Activated naive CD4-positive, alpha-beta T cell treated with anti-CD3 and anti-CD28 coated beads for 36 hours (primary cell): Measurements from ENCODE around the gene MAN1C1. TPM values are rescaled to one million over a fixed set of nuclear protein-coding genes. Genes with fewer than 3 reads are reported as not detected.

Experiments used
- CTCF ChIA-PET: fragments of 350-600 bp; sonication (Branson Sonifier 250); formaldehyde crosslinking; loops from one replicate; lab custom pipeline; 2021; ENCODE audit warnings: antibody characterized with exemption; lab: Charles Lee
- DNase-seq: peaks from one replicate; pipeline ENCODE4 v3.0.0-alpha.2; 2020
- H3K27ac Mint-ChIP-seq: one replicate; pipeline ENCODE4 v1.8.0; 2021; ENCODE audit warnings: mild to moderate bottlenecking, mixed read lengths
- H3K27me3 Mint-ChIP-seq: one replicate; pipeline ENCODE4 v1.8.0; 2021; ENCODE audit warnings: low read depth, mixed read lengths
- H3K36me3 Mint-ChIP-seq: one replicate; pipeline ENCODE4 v1.8.0; 2021; ENCODE audit warnings: low read depth, mixed read lengths
- H3K4me1 Mint-ChIP-seq: one replicate; pipeline ENCODE4 v1.8.0; 2021; ENCODE audit warnings: low read depth, mixed read lengths
- H3K4me3 Mint-ChIP-seq: one replicate; pipeline ENCODE4 v1.8.0; 2021; ENCODE audit warnings: mild to moderate bottlenecking, moderate library complexity, mixed read lengths
- H3K9me3 Mint-ChIP-seq: one replicate; pipeline ENCODE4 v1.8.0; 2021; ENCODE audit warnings: mixed read lengths
- intact Hi-C: fragments of 100-400 bp; cut with micrococcal nuclease; formaldehyde crosslinking; loops from one replicate; pipeline ENCODE4 v1.15.1; 2023
- total RNA-seq, 2 experiments: library from RNA; stranded (reverse); gene quantifications; one replicate each; pipeline ENCODE4 v1.2.3, GENCODE V29; 2021

Gene MAN1C1
- total RNA-seq, 2 experiments from 2014 or later = 4.9 to 6.3 TPM

DNA sequence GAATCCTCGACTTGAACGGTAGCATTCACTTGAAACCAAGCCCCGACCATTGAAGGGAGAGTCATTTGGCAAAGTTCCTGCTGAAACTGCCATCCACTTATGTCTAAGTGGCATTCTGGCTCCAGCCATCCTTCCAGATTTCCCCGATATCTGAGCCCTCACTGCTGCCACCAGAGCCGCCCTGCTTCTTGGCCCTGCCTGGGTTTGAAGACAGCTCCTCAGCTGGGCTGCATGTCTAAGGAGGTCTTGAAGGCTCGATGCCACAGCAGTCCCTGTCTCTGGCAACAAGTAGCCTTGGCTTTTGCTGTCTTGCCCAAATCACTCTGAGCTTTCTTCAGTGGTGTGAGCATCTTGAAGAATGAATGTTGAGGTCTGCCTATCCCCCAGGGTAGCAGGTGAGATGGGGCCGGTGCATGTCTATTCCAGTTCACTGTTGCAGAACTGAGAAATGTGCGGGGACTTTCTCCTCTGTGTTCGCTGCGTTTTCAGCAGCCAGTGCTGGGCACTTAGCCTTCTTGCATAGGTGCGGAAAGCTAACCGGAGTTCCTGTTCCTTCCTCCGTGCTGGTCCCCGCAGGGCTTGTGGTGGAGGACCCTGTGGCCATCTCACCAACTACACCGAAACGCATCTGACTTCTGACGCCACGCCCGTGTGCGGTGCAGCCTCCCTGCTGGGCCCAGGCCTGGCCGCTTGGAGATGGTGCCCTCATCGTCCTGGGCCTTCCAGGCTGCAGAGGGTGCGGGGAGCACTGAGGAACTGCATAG is 29.2 kb downstream of the MAN1C1 start:
- H3K9me3 Mint-ChIP-seq = no peaks in the 10 kb centered on the region
- CTCF ChIA-PET = interaction anchor here (0.5 to 3.8 kb wide), 6 partner anchors 10 to 161 kb away, joined by 3 to 24 read pairs (median 4); no protein-coding TSS in a partner anchor

DNA sequence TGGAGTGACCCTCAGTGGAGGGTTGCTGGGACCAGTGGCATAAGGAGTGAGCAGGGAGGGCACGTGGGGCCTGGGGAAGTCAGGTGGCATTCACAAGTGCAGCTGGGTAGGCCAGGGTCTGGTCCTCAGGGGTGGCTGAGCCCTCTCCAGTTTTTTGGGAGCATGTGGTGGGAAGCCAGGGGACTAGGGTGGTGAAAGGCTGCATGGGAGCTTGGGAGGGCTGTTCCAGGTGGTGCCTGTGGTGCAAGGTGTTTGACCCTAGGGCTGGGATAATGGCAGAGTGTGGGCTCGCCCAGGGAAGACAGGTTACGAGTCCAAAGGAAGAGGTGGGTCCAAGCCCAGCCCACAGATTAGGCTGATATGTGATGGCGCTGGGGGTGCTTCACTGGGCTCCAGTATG is 30.5 kb downstream of the MAN1C1 start:
- DNase-seq = no peak
- Mint-ChIP-seq H3K9me3 (no peaks in the 10 kb centered on the region), H3K27ac (no peak overlapping the region), H3K4me3 (no peak overlapping the region), H3K4me1 (peaks cover 60% of the 10 kb centered on the region), H3K36me3 (no peaks in the 10 kb centered on the region), H3K27me3 (no peaks in the 10 kb centered on the region)
- intact Hi-C loops = no loop called here
- CTCF ChIA-PET = no interaction called here

More for the DNA sequence above, 29.2 kb downstream of the MAN1C1 start:
- Mint-ChIP-seq H3K4me3 (no peak overlapping the region), H3K36me3 (no peaks in the 10 kb centered on the region), H3K27me3 (no peaks in the 10 kb centered on the region), H3K27ac (no peak overlapping the region), H3K4me1 (peaks cover 68% of the 10 kb centered on the region)
- DNase-seq = no peak
- intact Hi-C loops = no loop called here

DNA sequence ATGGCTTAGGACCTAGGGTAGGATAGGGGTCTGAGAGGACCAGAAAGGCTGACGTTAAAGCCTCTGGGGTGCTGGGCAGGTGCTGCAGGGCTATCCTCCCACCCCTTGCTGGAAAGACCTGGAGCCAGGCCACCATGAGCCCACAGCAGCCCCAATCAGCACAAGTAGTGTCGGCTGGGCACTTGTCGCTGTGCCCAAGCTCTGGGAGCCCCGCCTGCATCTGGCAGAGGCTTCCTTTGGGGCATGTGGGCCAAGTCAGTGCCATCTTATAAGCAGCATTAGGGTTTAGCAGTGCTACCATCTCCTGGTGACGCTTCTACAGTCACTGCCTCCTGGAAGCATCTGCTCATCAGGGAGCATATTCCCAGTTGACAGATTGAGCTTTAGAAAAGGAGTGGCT is 31.3 kb downstream of the MAN1C1 start:
- no peak for DNase-seq
- Mint-ChIP-seq H3K4me3 (no peak overlapping the region), H3K27me3 (no peaks in the 10 kb centered on the region), H3K9me3 (no peaks in the 10 kb centered on the region), H3K4me1 (peaks cover 57% of the 10 kb centered on the region), H3K36me3 (no peaks in the 10 kb centered on the region), H3K27ac (no peak overlapping the region)
- CTCF ChIA-PET = no interaction called here
- intact Hi-C loops = no loop called here

DNA sequence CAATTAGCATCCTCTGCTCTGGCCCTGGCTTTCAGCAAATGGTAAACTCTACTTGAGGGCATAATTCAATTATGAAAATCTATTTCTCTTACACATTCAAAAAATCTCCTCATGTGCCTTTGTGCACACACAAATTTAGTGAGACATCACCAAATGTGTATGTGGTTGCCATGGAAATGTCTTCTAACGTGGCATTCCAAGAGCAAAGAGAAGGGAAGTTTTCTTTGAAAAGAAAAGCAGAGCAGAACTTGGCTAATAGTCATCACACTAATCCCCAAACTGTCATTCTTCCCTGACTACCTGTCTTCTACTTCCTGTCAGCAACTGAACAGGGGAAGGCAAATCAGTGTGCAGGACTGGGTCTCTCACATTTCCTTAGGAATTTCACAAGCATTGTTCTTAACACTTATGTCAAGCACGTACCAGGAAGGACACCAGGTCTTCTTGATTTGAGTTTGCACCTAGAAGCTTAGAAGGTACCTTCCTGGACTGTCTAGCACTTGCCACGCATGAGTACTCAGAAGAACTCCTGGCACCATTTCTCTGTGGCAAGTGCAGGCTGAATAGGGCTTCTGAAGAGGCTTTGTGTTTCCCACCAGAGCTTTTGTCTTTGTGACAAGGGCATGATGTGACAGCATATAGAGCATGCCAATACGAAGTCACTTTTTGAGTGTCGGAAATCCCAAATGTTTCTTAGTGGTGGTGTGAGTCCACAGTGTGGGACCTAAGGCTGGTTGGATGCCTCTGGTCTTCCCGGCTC is 32.3 kb downstream of the MAN1C1 start:
- Mint-ChIP-seq H3K27me3 (no peaks in the 10 kb centered on the region), H3K4me1 (peaks cover 59% of the 10 kb centered on the region), H3K36me3 (no peaks in the 10 kb centered on the region), H3K9me3 (no peaks in the 10 kb centered on the region), H3K27ac (peak overlapping the region; percentile 44), H3K4me3 (no peak overlapping the region)
- DNase-seq = no peak
- CTCF ChIA-PET = no interaction called here
- intact Hi-C loops = no loop called here

DNA sequence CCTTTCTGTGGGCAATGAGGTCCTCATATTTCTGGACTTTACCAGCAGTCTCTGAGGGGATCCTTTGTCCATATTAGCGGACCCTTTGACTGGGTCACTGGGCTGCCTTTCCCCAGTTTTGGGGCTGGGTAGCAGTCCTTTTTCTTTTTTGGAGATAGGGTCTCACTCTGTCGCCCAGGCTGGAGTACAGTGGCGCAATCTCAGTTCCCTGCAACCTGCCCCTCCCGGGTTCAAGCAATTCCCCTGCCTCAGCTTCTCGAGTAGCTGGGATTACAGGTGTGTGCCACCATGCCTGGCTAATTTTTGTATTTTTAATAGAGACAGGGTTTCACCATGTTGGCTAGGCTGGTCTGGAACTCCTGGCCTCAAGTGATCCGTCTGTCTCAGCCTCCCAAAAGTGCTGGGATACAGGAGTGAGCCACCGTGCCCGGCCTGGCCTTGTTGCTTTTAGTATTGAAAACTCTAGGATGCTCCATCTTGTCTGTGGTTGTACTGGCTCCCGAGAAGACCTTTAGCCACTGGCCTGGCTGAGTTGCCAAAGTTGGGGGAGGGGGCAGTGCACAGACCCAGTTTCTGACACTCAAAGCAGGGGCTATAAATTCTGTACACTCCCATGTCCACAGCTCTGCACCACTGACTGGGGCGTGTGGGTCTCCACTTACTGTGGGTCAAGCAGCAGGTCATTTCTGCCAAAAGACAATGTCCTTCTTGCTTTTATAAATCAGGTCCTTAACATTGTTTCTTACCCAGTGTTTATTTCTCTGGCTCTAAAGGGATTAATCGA is 33.1 kb downstream of the MAN1C1 start:
- H3K4me3 Mint-ChIP-seq = no peak overlapping the region
- no peak for DNase-seq
- CTCF ChIA-PET = no interaction called here
- no peaks in the 10 kb centered on the region for H3K27me3 Mint-ChIP-seq
- no peak overlapping the region for H3K27ac Mint-ChIP-seq
- peaks cover 55% of the 10 kb centered on the region for H3K4me1 Mint-ChIP-seq
- intact Hi-C loops = no loop called here
- H3K36me3 Mint-ChIP-seq = no peaks in the 10 kb centered on the region
- no peaks in the 10 kb centered on the region for H3K9me3 Mint-ChIP-seq

DNA sequence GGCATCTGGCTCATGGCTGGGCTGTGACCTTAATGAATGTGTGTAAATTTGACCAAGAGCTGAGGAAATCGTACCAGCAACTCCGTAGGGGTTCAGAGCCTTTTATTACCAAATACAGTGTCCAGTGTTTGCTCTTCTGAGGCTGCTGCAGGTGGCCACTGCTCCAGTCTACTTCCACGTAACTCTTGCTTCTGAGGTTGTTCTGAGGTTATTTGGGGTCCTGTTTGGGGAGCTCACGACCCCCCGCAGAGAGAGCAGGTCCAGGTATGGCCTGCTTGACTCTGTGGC is 33.6 kb downstream of the MAN1C1 start:
- no peak overlapping the region for H3K4me3 Mint-ChIP-seq
- H3K9me3 Mint-ChIP-seq = no peaks in the 10 kb centered on the region
- H3K27ac Mint-ChIP-seq = no peak overlapping the region
- no peak for DNase-seq
- peaks cover 54% of the 10 kb centered on the region for H3K4me1 Mint-ChIP-seq
- H3K27me3 Mint-ChIP-seq = no peaks in the 10 kb centered on the region
- H3K36me3 Mint-ChIP-seq = no peaks in the 10 kb centered on the region
- CTCF ChIA-PET = no interaction called here
- intact Hi-C loops = no loop called here

DNA sequence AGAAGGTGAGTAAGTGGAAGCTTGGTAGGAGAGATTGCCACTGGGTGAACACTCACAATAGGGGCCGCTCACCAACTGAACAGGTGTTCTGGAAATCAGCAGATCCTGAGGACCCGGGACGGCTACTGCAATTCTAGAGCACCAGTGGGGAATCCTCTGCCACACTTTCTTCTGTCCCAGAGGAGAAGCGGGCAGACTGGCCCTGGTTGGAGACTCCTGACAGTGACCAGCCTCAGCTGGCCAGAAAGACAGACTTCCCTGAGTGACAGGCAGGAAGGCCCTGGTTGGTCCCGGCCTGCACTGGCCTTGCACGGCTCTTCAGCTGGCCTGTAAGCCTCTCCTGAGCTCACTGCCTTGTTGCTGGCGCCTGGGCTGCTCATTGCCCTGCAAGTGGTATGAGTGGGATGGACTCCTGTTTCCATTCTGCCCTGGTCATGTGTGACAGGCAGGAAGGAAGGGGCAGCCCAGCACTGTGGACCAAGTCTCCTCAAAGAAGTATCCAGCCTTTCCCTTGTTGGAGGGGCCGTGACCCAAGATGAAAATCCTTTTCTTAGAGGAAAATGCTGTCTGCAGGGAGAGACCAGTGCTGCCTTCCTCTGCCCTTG is 34.5 kb downstream of the MAN1C1 start:
- no peaks in the 10 kb centered on the region for H3K27me3 Mint-ChIP-seq
- CTCF ChIA-PET = interaction anchor here (0.5 kb wide), 1 partner anchor 24 kb away, joined by 3 read pairs; no protein-coding TSS in a partner anchor
- no peaks in the 10 kb centered on the region for H3K9me3 Mint-ChIP-seq
- H3K27ac Mint-ChIP-seq = no peak overlapping the region
- H3K36me3 Mint-ChIP-seq = peaks cover 2% of the 10 kb centered on the region
- peaks cover 56% of the 10 kb centered on the region for H3K4me1 Mint-ChIP-seq
- no peak overlapping the region for H3K4me3 Mint-ChIP-seq
- intact Hi-C loops = no loop called here
- DNase-seq = no peak

DNA sequence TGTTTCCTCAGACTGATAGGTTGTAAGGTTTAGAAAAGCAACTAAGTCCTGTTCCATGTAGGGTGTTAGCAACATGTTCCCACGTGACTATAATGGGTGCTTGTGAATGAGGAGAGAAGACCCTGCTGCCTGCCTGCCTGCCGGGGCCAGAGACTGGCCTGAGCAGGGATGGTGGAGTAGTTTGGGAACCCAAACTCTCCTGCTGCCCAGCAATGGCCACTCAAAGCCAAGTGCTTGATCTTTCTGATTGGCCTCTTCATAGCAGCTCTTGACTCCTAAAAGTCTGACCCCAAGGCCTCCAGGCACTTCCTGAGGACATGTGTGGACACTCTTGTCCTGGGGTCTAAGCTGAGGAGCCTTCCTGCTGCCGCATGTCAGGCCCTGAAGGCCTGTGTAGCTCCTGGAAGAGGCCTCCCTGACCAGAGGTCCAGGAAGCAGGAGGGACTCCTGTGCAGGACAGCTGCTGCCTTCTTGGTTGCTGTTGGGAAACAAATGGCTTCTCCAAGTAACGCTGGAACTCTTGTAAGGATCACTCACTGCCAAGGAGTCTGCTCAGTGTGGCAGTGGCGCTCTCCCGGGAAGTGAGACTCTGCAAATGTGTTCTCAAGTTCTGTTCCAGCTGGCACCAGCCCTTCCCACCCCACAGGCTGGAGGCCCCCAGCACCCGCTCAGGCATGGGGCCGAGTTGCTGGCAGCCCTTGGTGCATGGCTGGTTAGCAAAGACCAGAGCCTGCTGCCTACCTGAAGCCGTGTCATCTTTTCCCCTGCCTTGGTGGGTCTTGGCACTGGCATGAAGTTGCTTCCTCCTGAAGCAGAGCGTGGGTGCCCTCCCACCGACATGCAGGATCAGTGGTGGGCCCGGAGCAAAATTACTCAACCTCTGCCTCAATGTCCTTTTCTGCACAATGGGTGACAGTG is 35.5 kb downstream of the MAN1C1 start:
- CTCF ChIA-PET = interaction anchor here (0.5 to 1.0 kb wide), 3 partner anchors 23 to 156 kb away, joined by 3 to 4 read pairs (median 3); no protein-coding TSS in a partner anchor
- intact Hi-C loops = no loop called here
- Mint-ChIP-seq H3K27ac (no peak overlapping the region), H3K36me3 (peaks cover 2% of the 10 kb centered on the region), H3K9me3 (no peaks in the 10 kb centered on the region), H3K4me3 (no peak overlapping the region), H3K4me1 (peaks cover 56% of the 10 kb centered on the region), H3K27me3 (no peaks in the 10 kb centered on the region)
- DNase-seq = no peak

DNA sequence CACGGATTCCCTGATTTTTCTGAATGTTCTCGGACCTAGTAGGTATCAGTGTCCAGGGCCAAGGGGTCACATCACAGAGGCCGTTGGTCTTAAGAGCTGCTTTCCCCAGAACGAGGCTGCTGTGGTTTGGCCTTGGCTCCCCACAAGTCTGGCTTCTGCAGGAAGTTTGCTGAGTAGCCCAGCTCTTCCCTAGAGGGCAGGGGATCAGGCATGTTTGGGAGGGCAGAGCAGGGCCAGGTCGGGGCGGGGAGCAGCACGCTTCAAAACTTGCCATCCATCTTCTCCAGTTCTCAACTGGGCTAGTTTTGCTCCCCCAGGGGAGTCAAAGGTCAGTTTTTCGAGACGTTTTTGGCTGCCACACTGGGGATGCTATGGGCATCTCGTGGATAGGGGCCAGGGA is 37.0 kb downstream of the MAN1C1 start:
- Mint-ChIP-seq H3K4me3 (no peak overlapping the region), H3K9me3 (no peaks in the 10 kb centered on the region), H3K36me3 (peaks cover 2% of the 10 kb centered on the region), H3K27me3 (no peaks in the 10 kb centered on the region), H3K4me1 (peaks cover 57% of the 10 kb centered on the region), H3K27ac (no peak overlapping the region)
- intact Hi-C loops = no loop called here
- CTCF ChIA-PET = interaction anchor here (0.7 kb wide), 1 partner anchor 15 kb away, joined by 3 read pairs; no protein-coding TSS in a partner anchor
- DNase-seq = no peak

DNA sequence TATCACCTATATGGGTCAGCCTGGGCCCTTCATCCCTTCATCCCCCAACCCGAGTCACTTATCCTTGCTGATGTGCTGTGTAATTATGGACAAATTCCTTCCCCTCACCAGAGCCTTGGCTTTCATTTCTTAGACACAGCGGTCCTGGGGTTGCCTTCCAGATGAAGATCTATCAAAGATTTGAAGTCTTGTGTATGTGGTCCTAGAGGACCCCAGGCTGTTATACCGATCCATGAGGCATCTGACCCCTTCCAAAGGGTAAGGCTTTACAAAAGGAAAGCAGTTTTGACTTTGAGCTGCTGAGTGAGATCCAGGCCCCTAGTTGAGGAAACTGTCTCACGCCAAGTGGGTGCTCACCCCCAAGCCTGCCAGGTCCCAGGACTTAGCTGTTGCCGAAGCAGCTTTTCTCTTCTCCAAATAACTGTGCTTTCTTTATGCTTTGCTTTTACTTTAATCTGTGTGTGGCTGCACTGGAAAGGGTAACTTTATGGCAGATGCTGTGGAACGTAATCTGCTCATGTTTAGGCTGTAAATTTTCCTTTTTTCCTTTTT is 37.6 kb downstream of the MAN1C1 start:
- no peak overlapping the region for H3K4me3 Mint-ChIP-seq
- no peak for DNase-seq
- intact Hi-C loops = no loop called here
- no peak overlapping the region for H3K27ac Mint-ChIP-seq
- H3K9me3 Mint-ChIP-seq = no peaks in the 10 kb centered on the region
- peaks cover 2% of the 10 kb centered on the region for H3K36me3 Mint-ChIP-seq
- H3K27me3 Mint-ChIP-seq = no peaks in the 10 kb centered on the region
- CTCF ChIA-PET = no interaction called here
- peaks cover 53% of the 10 kb centered on the region for H3K4me1 Mint-ChIP-seq
